ENCODE measurements around the gene RPL19.

The RPL19 gene

DNA sequence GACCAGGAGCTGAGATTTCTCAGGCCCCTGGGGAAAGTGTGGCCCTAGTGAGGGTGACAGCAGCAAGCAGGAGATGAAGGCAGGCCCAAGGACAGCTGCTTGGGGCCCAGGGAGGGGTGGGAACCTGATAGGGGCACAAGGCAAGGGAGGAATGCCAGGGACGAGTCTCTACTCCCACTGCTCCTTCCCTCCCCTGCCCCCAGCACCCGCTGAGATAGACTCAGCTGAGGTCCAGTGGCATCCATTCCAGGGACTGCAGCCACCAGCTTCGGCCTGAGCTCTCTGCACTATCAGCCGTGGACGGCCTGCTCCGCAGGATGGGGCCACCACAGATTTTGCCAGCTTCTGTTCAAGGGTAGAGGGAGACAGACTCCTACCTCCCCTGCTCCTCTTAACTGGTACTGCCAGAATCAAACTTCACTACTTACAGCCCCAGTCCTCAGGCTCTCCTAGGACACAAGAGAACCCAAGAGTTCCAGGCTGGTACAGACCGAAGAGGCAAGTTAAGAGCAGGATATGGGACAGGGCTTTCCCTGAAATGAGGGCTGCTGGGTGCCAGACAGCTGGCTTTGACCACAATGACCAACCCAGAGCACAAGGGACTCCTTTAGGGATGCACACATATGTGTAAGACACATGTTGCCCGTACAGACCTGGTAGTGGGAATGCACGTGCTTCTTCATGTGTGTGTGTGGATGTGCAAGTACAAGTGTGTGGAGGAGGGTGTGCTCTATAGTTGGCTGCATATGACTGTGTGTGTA, 8.2 kb upstream of the RPL19 start:
- H3K4me3 ChIP-seq (replicated peaks; ENCODE audit: low read depth, low read length) = no peak overlapping the region
- no peak for DNase-seq (ENCODE audit: extremely low read depth, low read depth)
- TF ChIP-seq, protein P1, sequence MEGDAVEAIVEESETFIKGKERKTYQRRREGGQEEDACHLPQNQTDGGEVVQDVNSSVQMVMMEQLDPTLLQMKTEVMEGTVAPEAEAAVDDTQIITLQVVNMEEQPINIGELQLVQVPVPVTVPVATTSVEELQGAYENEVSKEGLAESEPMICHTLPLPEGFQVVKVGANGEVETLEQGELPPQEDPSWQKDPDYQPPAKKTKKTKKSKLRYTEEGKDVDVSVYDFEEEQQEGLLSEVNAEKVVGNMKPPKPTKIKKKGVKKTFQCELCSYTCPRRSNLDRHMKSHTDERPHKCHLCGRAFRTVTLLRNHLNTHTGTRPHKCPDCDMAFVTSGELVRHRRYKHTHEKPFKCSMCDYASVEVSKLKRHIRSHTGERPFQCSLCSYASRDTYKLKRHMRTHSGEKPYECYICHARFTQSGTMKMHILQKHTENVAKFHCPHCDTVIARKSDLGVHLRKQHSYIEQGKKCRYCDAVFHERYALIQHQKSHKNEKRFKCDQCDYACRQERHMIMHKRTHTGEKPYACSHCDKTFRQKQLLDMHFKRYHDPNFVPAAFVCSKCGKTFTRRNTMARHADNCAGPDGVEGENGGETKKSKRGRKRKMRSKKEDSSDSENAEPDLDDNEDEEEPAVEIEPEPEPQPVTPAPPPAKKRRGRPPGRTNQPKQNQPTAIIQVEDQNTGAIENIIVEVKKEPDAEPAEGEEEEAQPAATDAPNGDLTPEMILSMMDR (IDR thresholded peaks at IDR 0.05; ENCODE audit: low read depth, low read length, missing control alignments) = no peak

DNA sequence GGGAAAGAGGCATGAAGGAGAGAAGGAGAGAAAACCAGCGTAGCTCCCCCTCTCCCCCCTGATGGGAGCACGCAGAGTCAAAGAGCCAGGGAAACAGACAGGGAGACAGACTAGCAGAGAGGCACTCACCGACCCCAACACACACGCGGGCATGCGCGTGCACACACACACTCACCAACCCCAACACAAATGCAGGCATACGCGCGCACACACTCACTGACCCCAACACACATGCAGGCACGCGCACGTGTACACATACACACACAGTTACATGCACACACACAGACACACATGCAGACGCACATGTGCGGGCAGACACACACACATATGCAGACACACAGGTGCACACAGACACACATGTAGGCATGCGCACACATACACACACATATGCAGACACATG, 7.2 kb upstream of the RPL19 start:
- no peak for DNase-seq (ENCODE audit: extremely low read depth, low read depth)
- TF ChIP-seq, protein P1 (IDR thresholded peaks at IDR 0.05; ENCODE audit: low read depth, low read length, missing control alignments) = no peak
- H3K4me3 ChIP-seq (replicated peaks; ENCODE audit: low read depth, low read length) = no peak overlapping the region

- H3K4me3 ChIP-seq (replicated peaks; ENCODE audit: low read depth, low read length) = no peak overlapping the region
- TF ChIP-seq, protein P1 (IDR thresholded peaks at IDR 0.05; ENCODE audit: low read depth, low read length, missing control alignments) = no peak
- no peak for DNase-seq (ENCODE audit: extremely low read depth, low read depth)
Measured at GRCh38 chr17:39193346-39193745, 6.7 kb upstream of the RPL19 start.

DNA sequence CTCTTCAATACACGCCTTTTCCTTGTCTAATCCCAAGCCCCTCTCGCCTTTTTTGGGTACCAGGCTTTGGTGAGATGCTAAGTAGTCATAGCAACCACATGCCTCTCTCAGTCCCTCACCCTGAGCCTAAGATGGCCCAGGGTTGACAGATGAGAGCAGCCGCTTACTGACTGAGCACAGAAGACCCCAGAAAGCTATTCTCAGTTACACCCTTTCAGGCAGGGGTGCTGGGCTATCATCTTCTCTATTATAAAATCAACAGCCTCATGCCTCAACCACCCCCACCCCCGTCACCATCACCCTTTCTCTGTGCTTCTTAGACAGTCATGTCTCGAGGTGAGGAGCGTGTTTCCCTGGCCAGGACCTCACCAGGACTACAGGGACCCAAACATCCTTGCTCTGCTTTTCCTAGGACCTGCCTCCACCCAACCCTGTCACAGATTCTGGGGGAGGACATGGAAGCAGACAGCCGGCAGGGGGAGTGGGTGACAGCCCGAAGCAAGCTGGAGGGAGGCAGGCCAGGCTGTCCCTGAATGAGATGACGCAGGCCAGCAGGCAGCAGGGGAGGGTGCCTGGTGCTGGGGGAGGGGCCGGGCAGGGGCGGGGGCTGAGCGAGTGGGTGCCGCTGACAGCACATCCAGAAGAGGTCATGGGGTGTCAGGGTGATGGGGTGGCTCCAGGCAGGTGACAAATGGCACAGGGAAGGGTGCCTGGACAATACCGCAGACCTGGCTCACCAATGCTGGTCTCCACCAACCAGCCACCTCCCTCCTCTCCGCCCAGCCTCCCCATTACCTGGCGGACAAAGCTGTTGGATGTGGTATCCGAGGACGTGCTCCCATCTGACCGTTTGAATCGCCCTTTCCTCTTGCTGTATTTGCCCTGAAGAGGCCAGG, 5.7 kb upstream of the RPL19 start:
- DNase-seq (ENCODE audit: extremely low read depth, low read depth) = no peak
- peak overlapping the region; percentile 0; the same call in 1 of the 2 replicates for H3K4me3 ChIP-seq (replicated peaks; ENCODE audit: low read depth, low read length)
- TF ChIP-seq, protein P1 (IDR thresholded peaks at IDR 0.05; ENCODE audit: low read depth, low read length, missing control alignments) = peak; percentile 62

- DNase-seq (ENCODE audit: extremely low read depth, low read depth) = no peak
- TF ChIP-seq, protein P1 (IDR thresholded peaks at IDR 0.05; ENCODE audit: low read depth, low read length, missing control alignments) = no peak
- peak overlapping the region; percentile 0; the same call in 1 of the 2 replicates for H3K4me3 ChIP-seq (replicated peaks; ENCODE audit: low read depth, low read length)
Measured at GRCh38 chr17:39194985-39195524, 5.0 kb upstream of the RPL19 start.

GRCh38 chr17:39195568-39196160, 4.4 kb upstream of the RPL19 start:
- H3K4me3 ChIP-seq (replicated peaks; ENCODE audit: low read depth, low read length) = peak overlapping the region; percentile 79
- TF ChIP-seq, protein P1 (IDR thresholded peaks at IDR 0.05; ENCODE audit: low read depth, low read length, missing control alignments) = no peak

More at GRCh38 chr17:39195568-39196160, 4.4 kb upstream of the RPL19 start:
- no peak for DNase-seq (ENCODE audit: extremely low read depth, low read depth)
